Caco-2 (cell line): ENCODE data around the gene PPM1F. TPM values are rescaled to one million over a fixed set of nuclear protein-coding genes. Genes with fewer than 3 reads are reported as not detected.
"Not testable (repeated sequence)": the region's sequence is repeated elsewhere in the genome, so short reads cannot be mapped to it uniquely, and the experiment has no call there.

Source experiments
- BruUV-seq: library from RNA; stranded (reverse); fragments of 400-500 nt; replicated peaks from 2 replicates; lab custom pipeline; 2021; lab: Mats Ljungman, UMichigan
- CTCF ChIA-PET: fragments of 300-600 bp; sonication (Branson Sonifier 250); formaldehyde crosslinking; loops from one replicate; lab custom pipeline; 2022; ENCODE audit warnings: antibody characterized with exemption; lab: Charles Lee
- POLR2A ChIA-PET: fragments of 300-600 bp; sonication (Branson Sonifier 250); formaldehyde crosslinking; loops from one replicate; lab custom pipeline; 2022; ENCODE audit warnings: antibody characterized with exemption; lab: Charles Lee
- DNase-seq, 2 experiments: peaks; one replicate each; pipeline versions ENCODE4 v3.0.0 to v3.0.0-alpha.2; 2020 to 2022
- H3K27me3 ChIP-seq: replicated peaks from 2 replicates; pipeline ENCODE4 v1.6.0; 2011; ENCODE audit warnings: low read length; ENCODE audit not compliant: control insufficient read depth, insufficient read depth
- H3K36me3 ChIP-seq: 2 replicates; pipeline ENCODE4 v1.5.1; 2011; ENCODE audit warnings: low read length; ENCODE audit not compliant: control insufficient read depth, insufficient read depth
- H3K4me1 ChIP-seq: fragments of 250-450 bp; sonication (Bioruptor Pico); 2 replicates; pipeline ENCODE4 v1.5.1; 2020; ENCODE audit warnings: mild to moderate bottlenecking
- H3K4me3 ChIP-seq: 2 replicates; pipeline ENCODE4 v1.5.1; 2011; ENCODE audit warnings: low read depth, mild to moderate bottlenecking, control low read depth, low read length
- H3K9me3 ChIP-seq: fragments of 250-450 bp; sonication (Bioruptor Pico); 2 replicates; pipeline ENCODE4 v1.5.1; 2020; ENCODE audit warnings: mild to moderate bottlenecking, moderate library complexity
- H3K27ac Mint-ChIP-seq: one replicate; pipeline ENCODE4 v1.8.0; 2022; ENCODE audit warnings: mixed read lengths; ENCODE audit not compliant: unreplicated experiment
- H3K27me3 Mint-ChIP-seq: one replicate; pipeline ENCODE4 v1.8.0; 2022; ENCODE audit warnings: mixed read lengths; ENCODE audit not compliant: insufficient read depth, unreplicated experiment
- H3K36me3 Mint-ChIP-seq: one replicate; pipeline ENCODE4 v1.8.0; 2022; ENCODE audit warnings: mild to moderate bottlenecking, mixed read lengths; ENCODE audit not compliant: insufficient read depth, unreplicated experiment
- H3K4me1 Mint-ChIP-seq: one replicate; pipeline ENCODE4 v1.8.0; 2022; ENCODE audit warnings: low read depth, mixed read lengths; ENCODE audit not compliant: unreplicated experiment
- H3K4me3 Mint-ChIP-seq: one replicate; pipeline ENCODE4 v1.8.0; 2022; ENCODE audit warnings: mild to moderate bottlenecking, moderate library complexity, mixed read lengths; ENCODE audit not compliant: unreplicated experiment
- H3K9me3 Mint-ChIP-seq: one replicate; pipeline ENCODE4 v1.8.0; 2022; ENCODE audit warnings: mixed read lengths; ENCODE audit not compliant: unreplicated experiment
- intact Hi-C: fragments of 100-400 bp; cut with micrococcal nuclease; formaldehyde crosslinking; loops from one replicate; pipeline ENCODE4 v1.10.0; 2022; ENCODE audit not compliant: unreplicated experiment
- total RNA-seq: library from RNA; stranded (reverse); gene quantifications from 2 replicates; pipeline ENCODE4 v1.2.3, GENCODE V29; 2022
- TF ChIP-seq, protein P1 (sequence below), 2 experiments: fragments of 200-600 bp in 1 of 2; IDR thresholded peaks; 1 replicate in 1 of 2; 2 replicates in 1 of 2; pipeline versions ENCODE4 v1.5.1 to v1.8.0; 2011 to 2022; ENCODE audit warnings: antibody characterized with exemption in 1 of 2, control low read depth in 1 of 2, inconsistent platforms in 1 of 2, low read depth in 1 of 2, low read length in 1 of 2, mild to moderate bottlenecking in 1 of 2, moderate library complexity in 1 of 2; ENCODE audit not compliant: insufficient read depth in 1 of 2, severe bottlenecking in 1 of 2, unreplicated experiment in 1 of 2

The PPM1F gene
- total RNA-seq, 1 experiment from 2014 or later: 25.8 TPM

DNA sequence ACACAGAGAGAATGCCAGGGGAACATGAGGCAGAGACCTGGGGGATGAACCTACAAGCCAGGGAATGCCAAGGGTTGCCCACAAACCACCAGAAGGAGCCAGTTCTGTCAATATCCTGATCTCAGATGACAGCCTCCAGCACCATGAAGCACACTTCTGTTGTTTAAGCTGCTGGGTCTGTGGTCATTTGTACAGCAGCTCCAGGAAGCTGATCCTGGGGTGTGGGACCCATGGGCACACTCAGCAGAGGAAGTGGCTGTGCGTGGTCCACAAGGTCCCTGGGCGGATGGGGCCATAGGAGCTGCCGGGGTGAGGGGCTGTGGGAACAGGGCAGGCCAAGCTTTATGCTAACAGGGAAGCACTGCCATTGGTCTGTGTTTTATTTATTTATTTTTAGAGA is 12.1 kb downstream of the PPM1F start:
- no peaks in the 10 kb centered on the region for H3K36me3 ChIP-seq
- no TSS peak for BruUV-seq
- H3K4me1 ChIP-seq: 0 out of 2 replicates have a peak, but pooled peaks cover 3% of the 10 kb centered on the region
- CTCF ChIA-PET: interaction anchor here (0.6 kb wide), 1 partner anchor 647 kb away, joined by 3 read pairs; no protein-coding TSS in a partner anchor
- no peaks in the 10 kb centered on the region for H3K9me3 ChIP-seq
- H3K4me3 ChIP-seq: no peak overlapping the region
- intact Hi-C loops: no loop called here
- Mint-ChIP-seq H3K4me3 (no peak overlapping the region), H3K36me3 (peaks cover 18% of the 10 kb centered on the region), H3K27me3 (no peaks in the 10 kb centered on the region), H3K9me3 (no peaks in the 10 kb centered on the region), H3K4me1 (peaks cover 9% of the 10 kb centered on the region), H3K27ac (no peak overlapping the region)
- TF ChIP-seq, protein P1, sequence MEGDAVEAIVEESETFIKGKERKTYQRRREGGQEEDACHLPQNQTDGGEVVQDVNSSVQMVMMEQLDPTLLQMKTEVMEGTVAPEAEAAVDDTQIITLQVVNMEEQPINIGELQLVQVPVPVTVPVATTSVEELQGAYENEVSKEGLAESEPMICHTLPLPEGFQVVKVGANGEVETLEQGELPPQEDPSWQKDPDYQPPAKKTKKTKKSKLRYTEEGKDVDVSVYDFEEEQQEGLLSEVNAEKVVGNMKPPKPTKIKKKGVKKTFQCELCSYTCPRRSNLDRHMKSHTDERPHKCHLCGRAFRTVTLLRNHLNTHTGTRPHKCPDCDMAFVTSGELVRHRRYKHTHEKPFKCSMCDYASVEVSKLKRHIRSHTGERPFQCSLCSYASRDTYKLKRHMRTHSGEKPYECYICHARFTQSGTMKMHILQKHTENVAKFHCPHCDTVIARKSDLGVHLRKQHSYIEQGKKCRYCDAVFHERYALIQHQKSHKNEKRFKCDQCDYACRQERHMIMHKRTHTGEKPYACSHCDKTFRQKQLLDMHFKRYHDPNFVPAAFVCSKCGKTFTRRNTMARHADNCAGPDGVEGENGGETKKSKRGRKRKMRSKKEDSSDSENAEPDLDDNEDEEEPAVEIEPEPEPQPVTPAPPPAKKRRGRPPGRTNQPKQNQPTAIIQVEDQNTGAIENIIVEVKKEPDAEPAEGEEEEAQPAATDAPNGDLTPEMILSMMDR (IDR thresholded peaks at IDR 0.05; ENCODE audit: insufficient read depth in 1 of 2, low read depth in 1 of 2, low read length in 1 of 2, severe bottlenecking in 1 of 2, unreplicated experiment in 1 of 2): no peak
- H3K27me3 ChIP-seq: no peaks in the 10 kb centered on the region
- DNase-seq: no peak
- POLR2A ChIA-PET: no interaction called here

DNA sequence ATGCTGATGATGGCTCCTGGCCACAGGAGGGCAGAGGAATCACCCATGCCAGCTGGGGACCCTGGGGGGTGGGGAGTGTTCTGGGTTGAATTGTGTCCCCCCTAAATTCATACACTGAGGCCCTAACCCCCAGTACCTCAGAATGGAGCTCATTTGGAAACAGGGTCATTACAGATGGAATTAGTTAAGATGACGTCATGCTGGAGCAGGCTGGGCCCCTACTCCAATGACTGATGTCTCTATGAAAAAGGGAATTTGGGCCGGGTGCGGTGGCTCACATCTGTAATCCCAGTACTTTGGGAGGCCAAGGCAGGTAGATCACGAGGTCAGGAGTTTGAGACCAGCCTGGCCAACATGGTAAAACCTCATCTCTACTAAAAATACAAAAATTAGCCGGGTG is 12.7 kb downstream of the PPM1F start:
- intact Hi-C loops: loop anchor here (2.0 kb wide), 2 partner anchors 13 to 205 kb away; partner anchors contain the start of genes PPM1F and YPEL1
- H3K27me3 Mint-ChIP-seq, DNase-seq, H3K4me3 ChIP-seq, BruUV-seq, POLR2A ChIA-PET, H3K9me3 Mint-ChIP-seq, H3K36me3 ChIP-seq, H3K4me3 Mint-ChIP-seq, H3K4me1 ChIP-seq, H3K9me3 ChIP-seq, H3K27me3 ChIP-seq, H3K27ac Mint-ChIP-seq, H3K4me1 Mint-ChIP-seq: not testable (repeated sequence)
- CTCF ChIA-PET: interaction anchor here (0.6 to 2.8 kb wide), 2 partner anchors 13 to 647 kb away, joined by 3 to 18 read pairs; partner anchors contain the start of gene PPM1F
- H3K36me3 Mint-ChIP-seq: peaks cover 18% of the 10 kb centered on the region

DNA sequence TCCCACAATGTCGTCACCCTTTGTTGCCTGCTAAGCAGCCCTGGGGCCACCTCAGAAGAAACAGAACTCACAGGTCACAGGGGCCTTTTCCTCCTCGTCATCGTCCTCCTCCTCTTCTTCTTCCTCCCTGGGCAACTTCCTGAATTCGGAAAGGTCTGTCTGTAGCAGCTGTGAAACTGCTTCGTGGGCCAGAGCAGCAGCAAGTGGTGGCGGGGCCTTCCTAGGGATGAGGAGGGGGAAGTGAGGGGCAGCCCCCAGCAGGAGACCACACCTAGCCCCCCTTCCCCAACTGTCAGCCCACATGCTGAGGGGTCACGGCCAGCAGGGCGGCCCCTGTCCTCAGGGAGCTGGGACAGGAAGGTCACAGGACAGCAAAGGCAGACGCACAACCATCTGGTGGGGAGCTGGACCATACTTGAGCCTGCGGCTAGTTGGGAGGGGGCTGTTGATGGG is 13.2 kb downstream of the PPM1F start:
- Mint-ChIP-seq H3K9me3 (no peaks in the 10 kb centered on the region), H3K27me3 (no peaks in the 10 kb centered on the region), H3K36me3 (peaks cover 18% of the 10 kb centered on the region), H3K4me3 (peak overlapping the region; percentile 41), H3K27ac (no peak overlapping the region), H3K4me1 (peaks cover 9% of the 10 kb centered on the region)
- Histone ChIP-seq H3K27me3 (no peaks in the 10 kb centered on the region), H3K36me3 (no peaks in the 10 kb centered on the region), H3K4me1 (0 out of 2 replicates have a peak, but pooled peaks cover 3% of the 10 kb centered on the region), H3K9me3 (no peaks in the 10 kb centered on the region), H3K4me3 (no peak overlapping the region)
- ChIA-PET POLR2A (no interaction called here), CTCF (interaction anchor here (1.4 to 2.8 kb wide), 5 partner anchors 13 to 226 kb away, joined by 4 to 18 read pairs (median 6); partner anchors contain the start of gene PPM1F)
- BruUV-seq: no TSS peak
- TF ChIP-seq, protein P1 (IDR thresholded peaks at IDR 0.05; ENCODE audit: insufficient read depth in 1 of 2, low read depth in 1 of 2, low read length in 1 of 2, severe bottlenecking in 1 of 2, unreplicated experiment in 1 of 2): no peak
- intact Hi-C loops: loop anchor here (2.0 kb wide), 2 partner anchors 13 to 205 kb away; partner anchors contain the start of genes PPM1F and YPEL1
- DNase-seq: no peak
